HG03060 (cell line): Measurements from ENCODE around the gene LRTM2.
A peak's percentile ranks its signal among the peaks of the same experiment; 100 is the strongest.

ENCODE experiments used
- ATAC-seq: cut with Tn5 transposase; IDR thresholded peaks from one replicate; pipeline ENCODE4 v1.9.1; 2021; ENCODE audit warnings: low read depth, moderate number of reproducible peaks; ENCODE audit not compliant: unreplicated experiment

LRTM2 gene

GRCh38 chr12:1797011-1797901, 23.1 kb upstream of the LRTM2 start:
- ATAC-seq, result no peak

- no peak for ATAC-seq
These were observed 22.2 kb upstream of the LRTM2 start for GRCh38 chr12:1797991-1798640.

- no peak for ATAC-seq
These were observed 21.7 kb upstream of the LRTM2 start for GRCh38 chr12:1798641-1799020.

GRCh38 chr12:1799051-1799881, 21.1 kb upstream of the LRTM2 start:
- no peak for ATAC-seq

GRCh38 chr12:1799882-1800400, 20.4 kb upstream of the LRTM2 start:
- ATAC-seq, result no peak

- no peak for ATAC-seq
These were observed 19.7 kb upstream of the LRTM2 start for GRCh38 chr12:1800401-1801302.

GRCh38 chr12:1801303-1801975, 18.9 kb upstream of the LRTM2 start:
- ATAC-seq, result no peak

- no peak for ATAC-seq
These were observed 16.6 kb upstream of the LRTM2 start for GRCh38 chr12:1803736-1804135.

- peak; percentile 74 for ATAC-seq
These were observed 15.6 kb upstream of the LRTM2 start for GRCh38 chr12:1804545-1805332.

- ATAC-seq, result no peak
These were observed 14.8 kb upstream of the LRTM2 start for GRCh38 chr12:1805441-1806081.

- no peak for ATAC-seq
These were observed 13.9 kb upstream of the LRTM2 start for GRCh38 chr12:1806301-1807086.

- no peak for ATAC-seq
These were observed 13.1 kb upstream of the LRTM2 start for GRCh38 chr12:1807087-1807860.

- ATAC-seq, result no peak
These were observed 12.1 kb upstream of the LRTM2 start for GRCh38 chr12:1808036-1808797.

GRCh38 chr12:1808798-1809480, 11.4 kb upstream of the LRTM2 start:
- no peak for ATAC-seq

- ATAC-seq, result no peak
These were observed 10.7 kb upstream of the LRTM2 start for GRCh38 chr12:1809591-1810190.
